ENCODE data around the gene FAM199X.

FAM199X gene

GRCh38 chrX:104183685-104184084, 17.4 kb downstream of the FAM199X start:
- H3K4me1 ChIP-seq: no peaks in the 10 kb centered on the region
- peaks cover 7% of the 10 kb centered on the region for H3K79me2 ChIP-seq
- H3K4me3 ChIP-seq (ENCODE audit: low read depth, low read length): no peak overlapping the region
- H3K9me3 ChIP-seq (ENCODE audit: control insufficient read depth, low read length): no peaks in the 10 kb centered on the region
- H3K36me3 ChIP-seq (ENCODE audit: control insufficient read depth, insufficient read depth, low read length): no peaks in the 10 kb centered on the region
- no peak overlapping the region for H3K4me2 ChIP-seq (ENCODE audit: low read length)
- no peak overlapping the region for H3K9ac ChIP-seq
- H2AFZ ChIP-seq: no peak overlapping the region
- H3K27me3 ChIP-seq (ENCODE audit: control insufficient read depth, insufficient read depth, low read length): no peaks in the 10 kb centered on the region
- no peak for TF ChIP-seq CTCF (IDR thresholded peaks at IDR 0.05)
- H3K27ac ChIP-seq: no peak overlapping the region

GRCh38 chrX:104187931-104188330, 21.7 kb downstream of the FAM199X start:
- no peak overlapping the region for H3K4me2 ChIP-seq (ENCODE audit: low read length)
- no peak overlapping the region for H2AFZ ChIP-seq
- H3K9ac ChIP-seq: no peak overlapping the region
- H3K27me3 ChIP-seq (ENCODE audit: control insufficient read depth, insufficient read depth, low read length): no peaks in the 10 kb centered on the region
- H3K4me1 ChIP-seq: no peaks in the 10 kb centered on the region
- H3K79me2 ChIP-seq: no peaks in the 10 kb centered on the region
- no peaks in the 10 kb centered on the region for H3K9me3 ChIP-seq (ENCODE audit: control insufficient read depth, low read length)
- H3K36me3 ChIP-seq (ENCODE audit: control insufficient read depth, insufficient read depth, low read length): no peaks in the 10 kb centered on the region
- TF ChIP-seq CTCF (IDR thresholded peaks at IDR 0.05): no peak
- H3K27ac ChIP-seq: no peak overlapping the region
- no peak overlapping the region for H3K4me3 ChIP-seq (ENCODE audit: low read depth, low read length)

GRCh38 chrX:104189837-104190236, 23.6 kb downstream of the FAM199X start:
- no peaks in the 10 kb centered on the region for H3K79me2 ChIP-seq

GRCh38 chrX:104193485-104193884, 27.2 kb downstream of the FAM199X start:
- no peaks in the 10 kb centered on the region for H3K27me3 ChIP-seq (ENCODE audit: control insufficient read depth, insufficient read depth, low read length)
- no peak overlapping the region for H3K27ac ChIP-seq
- H2AFZ ChIP-seq: no peak overlapping the region
- H3K4me2 ChIP-seq (ENCODE audit: low read length): no peak overlapping the region
- H3K36me3 ChIP-seq (ENCODE audit: control insufficient read depth, insufficient read depth, low read length): no peaks in the 10 kb centered on the region
- no peaks in the 10 kb centered on the region for H3K4me1 ChIP-seq
- H3K79me2 ChIP-seq: no peaks in the 10 kb centered on the region
- no peak overlapping the region for H3K4me3 ChIP-seq (ENCODE audit: low read depth, low read length)
- TF ChIP-seq CTCF (IDR thresholded peaks at IDR 0.05): no peak
- no peaks in the 10 kb centered on the region for H3K9me3 ChIP-seq (ENCODE audit: control insufficient read depth, low read length)
- no peak overlapping the region for H3K9ac ChIP-seq

More at GRCh38 chrX:104189837-104190236, 23.6 kb downstream of the FAM199X start:
- Histone ChIP-seq H2AFZ (no peak overlapping the region), H3K4me3 (ENCODE audit: low read depth, low read length) (no peak overlapping the region), H3K27me3 (ENCODE audit: control insufficient read depth, insufficient read depth, low read length) (no peaks in the 10 kb centered on the region), H3K4me1 (no peaks in the 10 kb centered on the region), H3K27ac (no peak overlapping the region), H3K9ac (no peak overlapping the region), H3K9me3 (ENCODE audit: control insufficient read depth, low read length) (no peaks in the 10 kb centered on the region), H3K36me3 (ENCODE audit: control insufficient read depth, insufficient read depth, low read length) (no peaks in the 10 kb centered on the region), H3K4me2 (ENCODE audit: low read length) (no peak overlapping the region)
- no peak for TF ChIP-seq CTCF (IDR thresholded peaks at IDR 0.05)

GRCh38 chrX:104195013-104195412, 28.8 kb downstream of the FAM199X start:
- TF ChIP-seq CTCF (IDR thresholded peaks at IDR 0.05): no peak
- H2AFZ ChIP-seq: no peak overlapping the region

More at GRCh38 chrX:104195013-104195412, 28.8 kb downstream of the FAM199X start:
- Histone ChIP-seq H3K9ac (no peak overlapping the region), H3K9me3 (ENCODE audit: control insufficient read depth, low read length) (no peaks in the 10 kb centered on the region), H3K79me2 (no peaks in the 10 kb centered on the region), H3K4me3 (ENCODE audit: low read depth, low read length) (no peak overlapping the region), H3K4me1 (no peaks in the 10 kb centered on the region), H3K4me2 (ENCODE audit: low read length) (no peak overlapping the region), H3K27me3 (ENCODE audit: control insufficient read depth, insufficient read depth, low read length) (no peaks in the 10 kb centered on the region), H3K36me3 (ENCODE audit: control insufficient read depth, insufficient read depth, low read length) (no peaks in the 10 kb centered on the region), H3K27ac (no peak overlapping the region)
